GM13976 (cell line): ENCODE data around the gene GFER.
A peak's percentile ranks its signal among the peaks of the same experiment; 100 is the strongest.

ENCODE experiments used
- DNase-seq: peaks from one replicate; pipeline ENCODE4 v3.0.0; 2012; ENCODE audit warnings: low spot score
- CTCF ChIP-seq: IDR thresholded peaks from 2 replicates; pipeline ENCODE4 v1.5.1; 2012; ENCODE audit warnings: borderline replicate concordance, mild to moderate bottlenecking; ENCODE audit not compliant: insufficient read depth; ENCODE audit errors: extremely low read depth, missing control alignments, control extremely low read depth
- in situ Hi-C: fragments of 300-500 bp; cut with MboI; formaldehyde crosslinking; loops from one replicate; pipeline ENCODE4 v1.12.0; 2022; ENCODE audit warnings: low sequenced_read_pairs, mixed read lengths, inconsistent platforms; ENCODE audit not compliant: unreplicated experiment

The GFER gene

DNA sequence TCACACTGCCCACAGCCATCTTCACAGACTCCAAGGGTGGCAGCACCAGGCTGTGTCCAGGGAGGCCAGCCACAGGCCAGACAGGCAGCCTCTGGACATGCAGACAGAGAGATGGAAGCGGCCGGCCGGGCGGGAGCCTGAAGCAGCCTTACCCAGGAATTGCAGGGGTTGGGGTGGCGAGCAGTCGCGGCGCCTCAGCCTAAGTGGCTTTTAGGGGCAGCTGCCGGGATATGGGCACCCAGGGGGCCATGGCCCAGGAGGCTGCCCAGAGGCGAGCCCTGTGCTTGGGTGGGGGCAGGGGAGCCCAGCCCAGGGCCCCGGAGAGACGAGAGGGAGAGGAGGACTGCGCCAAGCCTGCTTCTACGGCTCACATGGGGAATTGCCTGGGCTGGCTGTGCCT lies 41.3 kb downstream of the GFER start:
- DNase-seq: no peak
- in situ Hi-C loops: no loop called here
- no peak for TF ChIP-seq CTCF

DNA sequence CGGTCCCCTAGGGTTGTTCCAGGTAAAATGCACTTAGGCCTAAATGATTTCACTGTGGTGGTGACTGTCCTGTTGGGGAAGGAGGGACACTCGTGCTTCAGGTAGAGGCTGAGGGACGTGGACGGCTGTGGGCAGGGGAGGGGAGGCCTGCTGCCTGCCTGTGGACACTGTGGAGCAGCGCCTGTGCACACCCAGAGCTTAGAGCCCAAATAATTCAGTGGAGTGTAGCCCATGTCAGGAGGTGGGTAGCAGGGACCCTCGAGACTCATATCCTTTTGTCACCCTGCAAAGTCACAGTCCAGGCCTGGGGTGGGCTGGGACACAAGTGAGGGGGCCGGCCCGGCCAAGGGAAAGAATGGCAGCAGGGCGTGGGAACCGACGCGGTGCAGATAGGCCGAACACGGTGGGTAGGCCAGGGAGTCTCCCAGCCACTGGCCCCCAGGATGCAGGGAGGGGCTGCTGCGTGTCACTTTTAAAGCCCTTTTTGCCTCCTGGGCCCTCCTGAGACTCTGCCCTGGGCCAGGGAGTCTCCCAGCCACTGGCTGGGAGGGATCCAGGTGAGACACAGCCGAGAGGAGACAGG lies 42.0 kb downstream of the GFER start:
- DNase-seq: no peak
- in situ Hi-C loops: no loop called here
- TF ChIP-seq CTCF: no peak

- TF ChIP-seq CTCF: no peak
- in situ Hi-C loops: no loop called here
- peak; percentile 64 for DNase-seq
Observed at GRCh38 chr16:2026461-2027023, 42.5 kb downstream of the GFER start, which contains the start of gene NHERF2. Gene NHERF2, plus strand, starts transcription at chr16:2026902. Its CDS starts 104 bp downstream, at chr16:2027006.

DNA sequence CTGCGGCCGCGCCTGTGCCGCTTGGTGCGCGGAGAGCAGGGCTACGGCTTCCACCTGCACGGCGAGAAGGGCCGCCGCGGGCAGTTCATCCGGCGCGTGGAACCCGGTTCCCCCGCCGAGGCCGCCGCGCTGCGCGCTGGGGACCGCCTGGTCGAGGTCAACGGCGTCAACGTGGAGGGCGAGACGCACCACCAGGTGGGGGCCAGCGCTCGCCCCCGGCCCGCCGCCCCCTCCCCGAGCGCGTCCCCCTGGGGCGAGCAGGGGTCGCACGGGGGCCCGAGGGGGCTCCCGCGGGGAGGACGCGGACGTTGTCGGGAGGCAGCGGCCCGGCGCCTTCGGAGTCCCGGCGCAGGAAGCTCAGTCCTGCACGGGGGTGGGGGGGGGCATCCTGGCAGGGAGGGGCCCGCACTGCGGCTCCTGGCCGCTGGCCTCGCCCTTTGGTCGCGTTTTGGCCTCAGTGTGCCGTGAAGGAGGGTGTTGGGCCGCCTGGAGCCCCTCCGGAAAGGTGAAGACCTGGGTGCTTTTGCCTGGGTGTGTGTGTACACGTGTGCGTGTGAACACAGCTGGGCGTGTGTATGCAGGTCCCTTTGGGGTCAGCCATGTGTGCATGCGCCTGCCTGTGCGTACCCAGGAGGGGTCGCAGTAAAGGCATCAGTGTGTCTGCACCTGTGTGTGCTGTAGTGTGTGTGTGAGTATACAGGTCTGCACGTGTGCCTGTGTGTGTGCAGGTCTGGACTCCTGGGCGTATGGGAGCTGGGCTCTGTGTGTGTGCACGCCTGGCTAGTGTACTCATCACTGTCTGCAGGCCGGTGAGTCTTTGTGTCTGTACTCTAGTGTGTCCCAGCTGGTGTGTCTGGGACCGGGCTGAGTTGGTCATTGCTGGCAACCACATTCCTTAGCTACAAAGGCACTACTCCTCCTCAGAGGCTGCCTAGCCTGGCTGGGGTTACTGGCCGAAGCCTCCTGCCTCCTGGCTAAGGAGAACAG lies 43.3 kb downstream of the GFER start:
- no peak for DNase-seq
- no peak for TF ChIP-seq CTCF
- in situ Hi-C loops: no loop called here

- in situ Hi-C loops: no loop called here
Observed at GRCh38 chr16:2028146-2028545, 44.2 kb downstream of the GFER start.

More at GRCh38 chr16:2028146-2028545, 44.2 kb downstream of the GFER start:
- no peak for DNase-seq
- TF ChIP-seq CTCF: no peak
